GM19099 (cell line): ENCODE measurements around the gene EPHB2.

Source experiments
- POLR2A ChIP-seq: IDR thresholded peaks from 3 replicates; pipeline ENCODE4 v1.6.1; 2011; ENCODE audit warnings: low read depth; ENCODE audit not compliant: insufficient read length; ENCODE audit errors: extremely low read depth

EPHB2 gene

DNA sequence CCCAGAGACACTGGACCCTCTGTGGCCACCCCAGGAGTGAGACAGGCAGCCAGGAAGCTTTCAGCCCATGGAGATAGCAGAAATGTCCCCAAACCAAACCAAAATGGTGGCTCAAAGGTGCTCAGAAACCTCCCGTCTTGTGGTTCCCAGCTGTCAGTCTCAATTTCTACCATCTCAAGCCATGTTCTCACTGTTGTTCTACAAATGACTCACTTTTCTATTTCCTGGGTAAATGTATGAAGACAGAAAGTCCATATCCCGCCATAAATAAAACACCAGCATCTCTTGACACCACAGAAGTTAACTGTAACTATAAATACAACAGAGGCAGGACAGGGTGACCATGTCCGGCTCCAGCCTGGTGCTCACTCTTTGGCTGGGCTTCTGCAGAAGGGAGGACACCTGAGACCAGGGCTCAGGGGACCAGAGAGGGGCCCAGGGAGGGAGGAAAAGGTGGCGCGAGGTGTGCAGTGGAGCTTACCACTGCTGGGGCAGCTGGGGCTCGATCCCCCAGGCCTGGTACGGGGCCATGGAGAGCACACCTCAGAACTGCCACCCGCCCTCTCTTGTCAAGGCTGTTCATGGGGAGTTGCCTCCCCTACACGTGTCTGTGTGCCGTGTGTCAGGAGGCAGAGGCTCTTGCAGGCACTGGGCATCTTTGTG, 43.6 kb downstream of the EPHB2 start:
- TF ChIP-seq POLR2A, result no peak

GRCh38 chr1:22754824-22755223, 44.2 kb downstream of the EPHB2 start:
- TF ChIP-seq POLR2A, result no peak

DNA sequence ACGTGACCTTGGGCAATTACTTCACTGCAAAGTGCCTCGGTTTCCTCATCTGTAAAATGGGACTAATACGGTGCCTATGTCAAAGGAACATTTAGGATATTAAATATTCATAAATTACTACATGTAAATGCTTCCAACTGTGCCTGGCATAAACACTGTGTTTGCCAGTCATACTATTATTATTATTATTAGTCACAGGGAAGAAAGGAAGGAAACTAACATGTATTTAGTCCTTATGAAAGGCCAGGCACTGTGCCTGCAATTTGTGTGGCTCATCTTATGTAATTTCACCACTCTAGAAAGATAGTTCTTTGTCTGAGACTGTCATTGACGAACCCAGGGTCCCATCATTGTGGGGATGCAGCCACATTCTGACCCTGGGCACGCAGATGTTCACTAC, 45.0 kb downstream of the EPHB2 start:
- no peak for TF ChIP-seq POLR2A

DNA sequence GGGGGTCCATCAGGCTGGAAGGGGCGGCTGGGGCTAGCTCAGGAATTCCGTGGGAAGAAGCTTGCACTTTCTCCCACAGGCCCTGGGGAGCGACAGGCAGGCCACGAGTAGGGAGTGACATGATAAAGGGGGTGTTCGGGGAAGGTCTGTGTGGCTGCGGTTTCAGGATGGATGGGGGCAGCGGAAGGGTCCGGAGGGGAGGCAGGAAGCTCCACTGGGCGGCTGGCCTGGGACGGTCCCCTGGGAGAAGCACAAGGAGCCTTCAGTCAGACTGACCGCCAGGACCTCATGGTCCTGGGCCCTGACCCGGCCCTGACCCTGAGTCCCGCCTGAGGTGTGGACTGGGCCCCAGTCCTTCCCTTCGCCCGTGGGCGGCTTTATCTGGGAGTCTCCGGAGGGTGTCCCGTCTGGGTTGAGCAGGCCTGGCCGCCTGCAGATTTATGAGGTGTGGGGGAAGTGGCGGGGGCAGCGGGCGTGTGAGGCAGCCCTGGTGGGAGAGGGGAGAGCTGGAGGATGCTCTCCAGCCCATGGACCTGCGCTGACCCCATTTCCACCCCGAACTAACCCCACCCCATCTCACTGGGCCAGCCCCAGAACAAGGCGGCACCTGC, 45.6 kb downstream of the EPHB2 start:
- no peak for TF ChIP-seq POLR2A

GRCh38 chr1:22760455-22760854, 49.8 kb downstream of the EPHB2 start:
- TF ChIP-seq POLR2A, result no peak

- TF ChIP-seq POLR2A, result no peak
Observed at GRCh38 chr1:22761101-22761500, 50.5 kb downstream of the EPHB2 start.

- no peak for TF ChIP-seq POLR2A
Observed at GRCh38 chr1:22761821-22762220, 51.2 kb downstream of the EPHB2 start.

GRCh38 chr1:22763487-22764200, 53.0 kb downstream of the EPHB2 start:
- TF ChIP-seq POLR2A, result no peak

- TF ChIP-seq POLR2A, result no peak
Observed at GRCh38 chr1:22767852-22768251, 57.2 kb downstream of the EPHB2 start.

DNA sequence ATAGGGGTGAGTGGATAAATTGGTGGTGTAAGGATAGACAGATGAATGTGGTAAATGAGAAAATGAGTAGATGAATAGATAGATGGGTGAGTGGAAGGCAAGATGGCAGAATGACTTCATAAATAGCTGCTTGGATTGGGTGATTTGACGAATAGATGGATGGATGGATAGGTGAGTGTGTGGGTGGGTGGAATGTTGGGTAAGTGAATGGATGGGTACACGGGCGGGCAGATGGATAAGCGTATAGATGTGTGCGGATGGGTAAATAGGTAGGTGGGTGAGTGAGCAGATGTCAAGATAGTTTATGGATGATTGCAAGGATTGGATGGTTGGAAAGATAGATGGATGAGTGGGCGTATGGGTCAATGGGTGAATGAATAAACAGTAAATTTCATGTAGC, 59.3 kb downstream of the EPHB2 start:
- no peak for TF ChIP-seq POLR2A

- TF ChIP-seq POLR2A, result no peak
Observed at GRCh38 chr1:22772014-22772413, 61.4 kb downstream of the EPHB2 start.

DNA sequence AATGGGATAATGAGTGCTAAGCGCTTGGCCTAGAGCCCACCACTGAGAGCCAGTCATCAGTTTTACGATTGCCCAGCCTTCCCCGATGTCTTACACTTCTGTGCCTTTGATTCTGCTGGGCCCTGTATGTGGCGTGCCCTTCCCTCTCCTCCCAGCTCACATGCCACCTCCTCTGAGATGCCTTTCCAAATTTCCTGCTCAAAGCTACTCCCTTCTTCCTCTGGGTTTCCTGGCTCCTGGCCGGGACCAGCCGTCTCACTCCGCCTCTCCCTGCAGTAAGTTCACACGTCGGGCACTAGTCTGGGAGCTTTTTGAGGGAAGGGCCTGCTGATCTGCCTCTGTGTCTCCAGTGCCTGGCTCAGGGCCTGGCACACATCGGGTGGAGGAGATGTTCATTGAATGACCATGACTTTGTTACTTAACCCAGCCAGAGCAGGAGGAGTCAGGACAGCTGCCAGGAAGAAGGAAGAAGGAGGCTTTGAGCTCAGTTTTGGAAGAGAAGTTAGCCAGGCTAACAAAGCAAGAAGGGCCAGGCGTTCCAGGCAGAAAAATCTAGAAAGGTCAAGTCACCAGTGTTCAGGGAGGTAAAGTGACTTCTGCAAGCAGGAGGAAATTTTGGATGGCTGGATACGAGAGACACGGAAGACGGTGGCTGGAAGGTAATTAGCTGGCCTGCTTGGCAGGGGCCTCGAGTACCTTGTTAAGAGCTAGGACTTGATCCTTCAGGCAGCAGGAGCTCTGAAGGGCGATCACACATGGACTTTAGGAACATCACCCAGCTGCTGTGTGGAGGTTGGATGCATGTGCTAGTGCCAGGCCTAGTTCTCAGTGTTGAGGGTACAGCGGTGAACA, 63.6 kb downstream of the EPHB2 start:
- TF ChIP-seq POLR2A, result no peak

- no peak for TF ChIP-seq POLR2A
Observed at GRCh38 chr1:22774833-22775182, 64.2 kb downstream of the EPHB2 start.

- no peak for TF ChIP-seq POLR2A
Observed at GRCh38 chr1:22775478-22775877, 64.8 kb downstream of the EPHB2 start.

GRCh38 chr1:22776035-22776613, 65.5 kb downstream of the EPHB2 start:
- TF ChIP-seq POLR2A, result no peak
